ENCODE data around the gene CTRB1.

DNA sequence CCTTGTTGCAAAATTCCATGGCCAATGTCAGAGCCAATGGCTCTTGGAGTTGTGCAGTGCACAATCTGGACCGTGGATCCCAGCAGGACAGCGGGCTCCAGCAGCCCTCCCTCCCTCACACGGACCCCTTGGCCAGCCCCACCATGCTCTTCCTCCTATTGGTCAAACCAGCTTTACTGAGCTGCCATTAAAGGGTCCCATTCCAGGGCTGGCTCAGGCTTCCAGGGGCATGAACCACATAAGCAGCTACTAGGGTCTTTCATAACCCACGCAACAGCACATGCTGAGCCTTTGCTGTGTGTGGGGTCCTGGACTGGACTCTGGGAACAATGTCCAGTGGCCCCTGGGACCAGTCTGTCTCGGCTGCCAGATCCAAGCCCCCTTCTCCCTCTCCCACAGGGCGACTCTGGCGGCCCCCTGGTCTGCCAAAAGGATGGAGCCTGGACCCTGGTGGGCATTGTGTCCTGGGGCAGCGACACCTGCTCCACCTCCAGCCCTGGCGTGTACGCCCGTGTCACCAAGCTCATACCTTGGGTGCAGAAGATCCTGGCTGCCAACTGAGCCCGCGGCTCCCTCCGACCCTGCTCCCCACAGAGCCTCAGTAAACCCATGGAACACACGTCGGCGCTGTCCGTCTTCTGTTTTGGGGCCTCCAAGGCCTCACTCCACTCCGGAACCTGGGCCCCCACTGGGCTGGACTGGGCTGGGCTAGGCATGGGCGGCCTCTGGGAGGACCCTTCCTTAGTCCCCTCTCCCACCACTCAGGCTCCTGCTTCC lies 5.7 kb downstream of the CTRB1 start:
- TF ChIP-seq HDGF (IDR thresholded peaks at IDR 0.05; ENCODE audit: borderline replicate concordance) (no peak), NFRKB (IDR thresholded peaks at IDR 0.05) (no peak), LEF1 (IDR thresholded peaks at IDR 0.05; ENCODE audit: borderline replicate concordance) (no peak), BHLHE40 (IDR thresholded peaks at IDR 0.05; ENCODE audit: borderline replicate concordance) (no peak), SUZ12 (IDR thresholded peaks at IDR 0.05) (no peak), SP1 (IDR thresholded peaks at IDR 0.05) (no peak), ELF4 (IDR thresholded peaks at IDR 0.05) (no peak)

All from HEK293T (cell line).